ENCODE measurements around the gene MMADHC. TPM values are rescaled to one million over a fixed set of nuclear protein-coding genes. Genes with fewer than 3 reads are reported as not detected.

MMADHC gene
- total RNA-seq, 1 donor = 187 TPM

GRCh38 chr2:149543845-149544244 is 43.7 kb downstream of the MMADHC start:
- Histone ChIP-seq H2AFZ (ENCODE audit: low read length) (no peak overlapping the region), H3K9me3 (ENCODE audit: low read depth, low read length) (no peaks in the 10 kb centered on the region), H3K36me3 (ENCODE audit: insufficient read depth, low read length) (no peaks in the 10 kb centered on the region), H3K4me3 (ENCODE audit: insufficient read depth, low read length) (no peak overlapping the region), H4K20me1 (ENCODE audit: insufficient read depth, low read length) (no peaks in the 10 kb centered on the region), H3K4me2 (ENCODE audit: insufficient read depth, low read length) (no peak overlapping the region), H3K27ac (ENCODE audit: low read depth, low read length) (no peak overlapping the region), H3K79me2 (ENCODE audit: insufficient read depth, low read length) (no peaks in the 10 kb centered on the region), H3K27me3 (ENCODE audit: insufficient read depth, low read length) (no peaks in the 10 kb centered on the region), H3K4me1 (ENCODE audit: insufficient read depth, low read length) (no peaks in the 10 kb centered on the region)
- no peak for DNase-seq (ENCODE audit: insufficient read length, low spot score, missing footprints)
- TF ChIP-seq CTCF (IDR thresholded peaks at IDR 0.05; ENCODE audit: extremely low read depth, low read depth, low read length) = no peak

- no peaks in the 10 kb centered on the region for H3K27me3 ChIP-seq (ENCODE audit: insufficient read depth, low read length)
- H3K79me2 ChIP-seq (ENCODE audit: insufficient read depth, low read length) = no peaks in the 10 kb centered on the region
- no peaks in the 10 kb centered on the region for H3K9me3 ChIP-seq (ENCODE audit: low read depth, low read length)
- H3K4me3 ChIP-seq (ENCODE audit: insufficient read depth, low read length) = no peak overlapping the region
- no peaks in the 10 kb centered on the region for H3K36me3 ChIP-seq (ENCODE audit: insufficient read depth, low read length)
- H3K4me1 ChIP-seq (ENCODE audit: insufficient read depth, low read length) = no peaks in the 10 kb centered on the region
- no peak overlapping the region for H3K4me2 ChIP-seq (ENCODE audit: insufficient read depth, low read length)
- no peak overlapping the region for H2AFZ ChIP-seq (ENCODE audit: low read length)
- DNase-seq (ENCODE audit: insufficient read length, low spot score, missing footprints) = no peak
- no peaks in the 10 kb centered on the region for H4K20me1 ChIP-seq (ENCODE audit: insufficient read depth, low read length)
- H3K27ac ChIP-seq (ENCODE audit: low read depth, low read length) = no peak overlapping the region
- TF ChIP-seq CTCF (IDR thresholded peaks at IDR 0.05; ENCODE audit: extremely low read depth, low read depth, low read length) = no peak
Measured at GRCh38 chr2:149540138-149540537, 47.4 kb downstream of the MMADHC start.

GRCh38 chr2:149538138-149538833 is 49.3 kb downstream of the MMADHC start:
- TF ChIP-seq CTCF (IDR thresholded peaks at IDR 0.05; ENCODE audit: extremely low read depth, low read depth, low read length) = no peak
- Histone ChIP-seq H3K27me3 (ENCODE audit: insufficient read depth, low read length) (no peaks in the 10 kb centered on the region), H3K36me3 (ENCODE audit: insufficient read depth, low read length) (no peaks in the 10 kb centered on the region), H2AFZ (ENCODE audit: low read length) (no peak overlapping the region), H3K4me3 (ENCODE audit: insufficient read depth, low read length) (no peak overlapping the region), H3K4me1 (ENCODE audit: insufficient read depth, low read length) (no peaks in the 10 kb centered on the region), H3K9me3 (ENCODE audit: low read depth, low read length) (no peaks in the 10 kb centered on the region), H4K20me1 (ENCODE audit: insufficient read depth, low read length) (no peaks in the 10 kb centered on the region), H3K4me2 (ENCODE audit: insufficient read depth, low read length) (no peak overlapping the region), H3K27ac (ENCODE audit: low read depth, low read length) (no peak overlapping the region), H3K79me2 (ENCODE audit: insufficient read depth, low read length) (no peaks in the 10 kb centered on the region)
- no peak for DNase-seq (ENCODE audit: insufficient read length, low spot score, missing footprints)

- Histone ChIP-seq H3K9me3 (ENCODE audit: low read depth, low read length) (no peaks in the 10 kb centered on the region), H4K20me1 (ENCODE audit: insufficient read depth, low read length) (no peaks in the 10 kb centered on the region), H3K27me3 (ENCODE audit: insufficient read depth, low read length) (no peaks in the 10 kb centered on the region), H3K27ac (ENCODE audit: low read depth, low read length) (no peak overlapping the region), H2AFZ (ENCODE audit: low read length) (no peak overlapping the region), H3K79me2 (ENCODE audit: insufficient read depth, low read length) (no peaks in the 10 kb centered on the region), H3K4me2 (ENCODE audit: insufficient read depth, low read length) (no peak overlapping the region), H3K4me3 (ENCODE audit: insufficient read depth, low read length) (no peak overlapping the region), H3K4me1 (ENCODE audit: insufficient read depth, low read length) (no peaks in the 10 kb centered on the region), H3K36me3 (ENCODE audit: insufficient read depth, low read length) (no peaks in the 10 kb centered on the region)
- no peak for TF ChIP-seq CTCF (IDR thresholded peaks at IDR 0.05; ENCODE audit: extremely low read depth, low read depth, low read length)
- DNase-seq (ENCODE audit: insufficient read length, low spot score, missing footprints) = no peak
Measured at GRCh38 chr2:149537092-149537726, 50.4 kb downstream of the MMADHC start.
